Activated CD4-positive, alpha-beta T cell treated with anti-CD3 and anti-CD28 coated beads, Interleukin-2, amount 50 U/mL, for 16 hours (primary cell): Measurements from ENCODE around the gene SPIRE1.
A peak's percentile ranks its signal among the peaks of the same experiment; 100 is the strongest.

Experiments used
- DNase-seq: peaks from one replicate; pipeline ENCODE4 v3.0.0-alpha.2; 2020

The SPIRE1 gene

DNA sequence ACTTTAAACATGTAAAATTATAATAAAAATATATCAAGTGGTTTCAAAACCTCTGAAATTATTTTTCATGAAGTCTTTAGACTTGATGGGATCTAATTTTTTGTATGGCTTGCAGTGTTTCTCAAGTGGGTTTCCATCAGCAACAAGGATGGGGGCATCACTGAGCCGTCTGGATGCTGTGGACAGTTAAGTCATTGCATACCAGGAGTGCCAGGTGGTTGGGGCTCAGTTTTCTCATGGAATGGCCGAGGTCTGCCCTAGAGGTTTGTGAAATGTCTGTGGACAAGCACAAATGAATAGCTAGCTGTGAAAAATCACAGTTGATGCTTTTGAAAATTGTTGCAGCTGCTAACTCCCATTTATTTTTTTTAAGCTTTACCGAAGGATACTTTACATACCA lies 248.4 kb downstream of the SPIRE1 start:
- DNase-seq, result no peak

DNA sequence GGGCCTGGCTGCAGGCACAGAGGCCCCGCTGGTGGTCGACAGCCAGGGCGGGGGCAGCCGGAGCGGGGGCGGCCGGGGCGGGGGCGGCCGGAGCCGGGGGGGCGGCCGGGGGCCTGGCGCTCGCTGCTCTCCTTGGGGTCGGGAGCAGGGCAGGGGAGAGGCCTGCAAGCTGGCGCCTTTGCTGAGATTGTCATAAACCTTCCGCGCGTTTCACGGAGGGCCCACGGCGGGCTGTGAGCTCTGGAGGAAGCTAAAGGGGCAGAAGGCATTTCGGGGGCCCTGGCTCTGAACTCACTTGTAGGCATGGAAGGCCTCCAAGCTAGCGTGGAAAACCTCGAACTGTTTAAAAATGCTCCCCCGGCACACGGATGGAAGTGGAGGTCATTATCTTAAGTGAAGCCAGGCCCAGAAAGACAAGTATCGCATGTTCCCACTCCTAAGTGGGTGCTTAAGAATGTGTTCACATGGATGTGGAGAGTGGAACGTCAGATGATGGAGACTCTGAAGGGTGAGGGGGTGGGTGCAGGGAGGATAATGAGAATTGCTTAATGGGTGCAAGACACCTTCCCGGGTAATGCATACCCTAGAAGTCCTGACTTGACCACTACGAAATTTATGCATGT lies 249.5 kb downstream of the SPIRE1 start:
- DNase-seq, result no peak

DNA sequence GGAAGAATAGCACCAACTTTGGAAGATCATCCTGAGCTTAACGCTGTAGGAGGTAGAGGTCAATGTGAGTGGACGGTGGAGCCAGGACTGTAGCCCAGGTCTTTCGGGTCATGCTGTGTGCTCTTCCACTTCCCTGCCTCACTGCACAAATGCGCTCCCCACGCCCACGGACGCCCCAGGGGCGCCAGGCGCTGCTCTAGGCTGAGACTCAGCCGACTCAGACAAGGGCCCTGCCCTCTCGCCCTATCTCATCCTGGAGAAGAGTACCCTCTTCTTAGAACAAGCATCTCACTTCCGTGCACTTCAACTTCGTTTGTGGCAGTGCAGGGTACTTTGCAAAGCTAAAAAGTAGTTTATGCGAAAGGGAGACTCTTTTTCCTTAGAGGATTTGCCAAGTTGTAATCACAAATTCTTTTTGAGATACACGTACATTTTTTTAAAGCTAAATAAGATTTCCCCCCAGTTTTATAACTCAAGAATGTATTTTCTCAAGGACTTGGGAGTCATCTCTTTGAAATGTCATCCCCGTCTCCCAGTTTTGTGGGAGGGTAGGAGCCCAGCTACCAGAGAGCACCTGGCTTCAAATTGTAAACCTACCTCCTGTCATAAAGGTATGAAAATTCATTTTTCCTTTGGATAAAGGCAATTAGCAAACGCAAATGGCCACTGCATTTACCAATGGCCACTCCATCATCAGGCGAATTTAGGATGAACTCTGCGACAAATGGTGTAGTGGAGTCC lies 251.4 kb downstream of the SPIRE1 start:
- DNase-seq, result no peak

DNA sequence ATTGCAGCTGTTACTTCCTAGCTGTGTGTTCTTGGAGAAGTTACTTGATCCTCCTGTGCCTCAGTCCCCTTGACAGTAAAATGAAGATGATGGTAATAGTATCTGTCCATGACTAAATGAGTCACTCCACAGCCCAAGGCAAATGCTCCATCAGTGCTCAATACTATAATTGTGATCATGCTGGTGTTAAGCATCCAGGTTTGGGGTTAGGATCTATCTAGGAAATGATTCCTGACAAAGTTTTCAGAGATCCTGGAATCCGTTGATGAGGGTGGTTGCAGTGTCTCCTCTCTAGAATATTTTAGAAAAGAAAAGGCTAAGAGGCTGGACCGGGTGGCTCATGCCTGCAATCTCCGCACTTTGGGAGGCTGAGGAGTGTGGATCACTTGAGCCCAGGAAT lies 252.8 kb downstream of the SPIRE1 start:
- DNase-seq, result no peak

DNA sequence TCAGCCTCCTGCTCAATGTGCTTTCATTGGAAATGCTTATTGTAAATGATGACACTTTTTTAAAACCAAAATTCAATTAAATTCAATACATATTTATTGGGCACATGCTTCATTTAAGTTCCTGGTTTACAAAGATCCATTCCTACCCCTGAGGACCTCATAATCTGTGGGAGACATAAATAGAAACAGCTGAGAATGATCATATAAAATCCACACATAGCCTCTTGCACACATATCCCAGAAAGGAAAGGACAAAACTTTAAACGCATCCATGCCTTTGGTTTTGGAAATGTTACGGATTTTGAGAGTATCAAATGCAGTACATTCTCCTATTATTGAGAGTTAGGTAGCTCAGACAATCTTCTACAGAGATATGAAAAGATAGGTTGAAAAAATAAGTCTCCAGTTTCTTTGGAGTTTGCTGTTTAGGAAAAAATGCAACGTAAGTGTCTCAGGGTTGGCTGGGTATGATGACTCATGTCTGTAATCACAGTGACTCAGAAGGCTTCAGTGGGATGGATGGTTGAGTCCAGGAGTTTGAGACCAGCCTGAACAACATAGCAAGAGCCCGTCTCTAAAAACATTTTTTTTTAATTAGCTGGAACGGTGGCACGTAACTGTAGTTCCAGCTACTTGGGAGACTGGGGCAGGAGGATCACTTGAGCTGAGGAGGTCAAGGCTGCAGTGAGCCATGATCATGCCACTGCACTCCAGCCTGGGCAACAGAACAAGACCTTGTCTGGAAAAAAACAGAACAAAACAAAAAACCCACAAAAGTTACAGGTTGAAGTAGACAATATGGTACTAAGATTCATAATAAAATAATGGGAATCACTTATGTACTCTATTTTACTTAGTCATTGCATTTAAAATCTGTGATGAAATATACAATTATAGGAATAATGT lies 254.1 kb downstream of the SPIRE1 start:
- DNase-seq, result peak; percentile 57

DNA sequence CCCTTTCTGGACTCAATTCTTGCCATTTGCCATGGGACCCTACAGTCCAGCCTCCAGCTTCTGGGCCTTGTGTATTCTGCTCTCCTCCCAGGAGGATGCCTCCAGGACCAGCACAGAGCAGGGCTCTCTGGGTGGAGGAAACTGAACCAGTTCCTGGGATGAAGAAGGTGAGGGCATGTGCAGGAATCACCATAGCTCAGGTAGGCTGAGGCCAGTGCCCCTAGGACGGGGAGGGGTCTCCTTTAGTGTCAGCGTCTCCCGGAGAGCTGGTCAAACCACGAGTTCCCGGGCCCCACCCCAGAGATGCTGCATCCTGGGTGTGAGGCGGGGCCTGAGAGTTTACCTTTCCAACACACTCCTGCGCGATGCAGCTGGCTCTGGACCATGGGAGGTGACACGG lies 256.0 kb downstream of the SPIRE1 start:
- DNase-seq, result no peak

DNA sequence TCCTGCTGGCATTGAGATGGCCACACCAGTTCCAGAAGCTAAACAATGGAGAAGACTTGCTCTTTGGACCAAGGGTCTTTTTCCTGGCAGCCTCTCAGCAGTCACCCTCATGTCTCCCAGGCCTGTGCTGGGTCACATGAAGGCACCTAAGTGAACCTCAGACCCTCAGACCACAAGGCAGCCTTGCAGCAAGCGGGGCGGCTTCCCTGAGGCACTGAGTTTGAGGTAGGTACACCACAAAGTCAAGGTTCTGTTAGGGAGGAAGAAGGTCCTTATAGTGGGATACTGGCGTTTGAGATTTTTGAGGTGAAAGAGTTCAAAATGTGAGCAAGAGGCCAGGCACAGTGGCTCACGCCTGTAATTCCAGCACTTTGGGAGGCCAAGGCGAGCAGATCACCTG lies 258.7 kb downstream of the SPIRE1 start:
- no peak for DNase-seq

DNA sequence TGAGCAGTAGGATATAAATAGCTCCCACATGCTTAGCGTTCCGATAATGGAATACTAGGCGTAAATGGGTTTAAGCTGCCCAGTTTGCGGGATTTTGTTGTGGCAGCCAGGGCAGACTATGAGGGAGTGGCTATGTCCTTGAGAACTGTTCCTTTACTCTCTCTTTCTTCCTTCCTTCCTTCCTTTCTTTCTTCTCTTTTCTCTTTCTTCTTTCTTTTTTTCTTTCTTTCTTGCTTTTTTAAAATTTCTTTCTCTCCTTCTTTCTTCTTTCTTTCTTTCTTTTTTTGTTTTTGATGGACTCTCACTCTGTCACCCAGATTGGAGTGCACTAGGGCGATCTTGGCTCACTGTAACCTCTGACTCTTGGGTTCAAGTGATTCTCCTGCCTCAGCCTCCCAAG lies 259.3 kb downstream of the SPIRE1 start:
- DNase-seq, result no peak

DNA sequence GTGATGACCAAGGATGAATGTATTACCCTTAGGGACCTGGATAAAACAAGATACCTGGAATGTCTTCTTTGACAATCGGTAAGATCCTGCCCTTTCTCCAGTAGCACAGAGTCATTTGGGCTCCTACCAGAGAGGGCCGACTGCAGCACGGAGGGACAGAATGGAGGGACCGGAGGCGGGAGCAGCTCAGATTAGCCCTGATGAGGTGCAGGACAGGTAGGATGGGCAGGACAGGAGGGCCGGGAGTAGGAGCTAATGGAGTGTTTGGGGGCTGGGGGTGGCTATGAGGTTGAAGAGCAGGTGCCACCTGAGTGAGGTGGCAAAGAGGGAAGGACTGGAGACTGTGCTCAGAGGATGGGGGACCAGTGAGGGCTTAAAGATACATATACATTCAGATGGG lies 260.1 kb downstream of the SPIRE1 start:
- no peak for DNase-seq

DNA sequence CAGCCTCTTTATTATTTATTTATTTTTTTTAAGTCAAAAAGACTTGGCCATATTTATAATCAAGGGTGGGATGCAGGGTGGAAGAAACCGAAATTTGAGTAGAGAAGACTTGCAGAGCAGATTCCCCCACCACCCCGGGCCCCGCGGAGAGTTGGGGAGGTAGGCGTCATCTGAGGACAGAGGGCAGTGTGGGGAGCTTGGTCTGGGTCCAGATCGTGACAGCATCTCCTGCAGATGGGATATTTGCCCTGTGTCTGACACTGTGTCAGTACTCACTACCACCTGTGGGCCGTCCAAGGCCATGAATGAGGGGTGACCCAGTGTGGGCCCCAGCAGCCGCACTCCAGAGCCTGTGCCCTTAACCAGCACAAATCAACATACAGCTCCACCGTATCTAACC lies 260.7 kb downstream of the SPIRE1 start:
- DNase-seq, result no peak
